Articular chondrocyte of knee joint (primary cell): Measurements from ENCODE around the gene ADGRF3. TPM values are rescaled to one million over a fixed set of nuclear protein-coding genes. Genes with fewer than 3 reads are reported as not detected.

Experiments used
- total RNA-seq: library from RNA; depleted of rRNA; stranded (reverse); fragments of >200 nt; gene quantifications from 2 replicates; pipeline ENCODE4 v1.2.3, GENCODE V29; 2012

The ADGRF3 gene
- under 0.01 and 0.22 TPM in 2 replicates for total RNA-seq

GRCh38 chr2:26346454-26347053 is at the start of gene ADGRF3:
ADGRF3 (minus strand) TSS chr2:26346789; CDS start chr2:26346234, 555 bp downstream.

GRCh38 chr2:26345545-26346453 is 790 bp downstream of the ADGRF3 start, which contains the start of gene SELENOI:
SELENOI (plus strand) TSS chr2:26346143; CDS start chr2:26346233, 90 bp downstream.

Other genes starting within 250 kb of the ADGRF3 start
- 2.7 TPM in 2 replicates for gene GAREM2, start 173.7 kb downstream of the ADGRF3 start, total RNA-seq
- 162 and 171 TPM in 2 replicates for gene HADHA, start 102.2 kb downstream of the ADGRF3 start, total RNA-seq
- 125 and 128 TPM in 2 replicates for gene HADHB, start 101.8 kb downstream of the ADGRF3 start, total RNA-seq
- gene SELENOI, start 646 bp downstream of the ADGRF3 start, total RNA-seq: 15.4 and 19.6 TPM in 2 replicates
- gene DRC1, start 55.1 kb upstream of the ADGRF3 start, total RNA-seq: 0.39 and 0.65 TPM in 2 replicates
- gene OTOF, start 131.3 kb upstream of the ADGRF3 start, total RNA-seq: 0.13 and 0.22 TPM in 2 replicates